ENCODE data around the gene AGK.

DNA sequence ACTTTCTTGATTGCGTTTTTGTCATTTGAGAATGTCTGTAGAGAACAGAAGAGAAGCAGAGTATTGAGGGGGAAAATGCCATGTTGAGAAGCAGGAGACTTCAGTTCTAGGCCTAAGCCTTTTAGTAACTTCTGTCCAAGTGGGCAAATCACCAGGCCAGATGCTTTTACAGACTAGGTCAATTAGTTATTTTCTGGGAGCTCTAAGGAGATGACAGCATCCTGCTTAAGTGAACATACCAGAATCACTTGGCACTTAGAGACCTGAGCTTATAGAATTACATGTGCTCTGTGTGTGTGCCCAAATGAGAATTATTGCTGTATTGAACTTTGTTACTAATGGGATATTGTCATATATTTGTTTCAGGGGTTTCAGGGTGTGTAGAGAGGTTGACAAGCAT, 24.0 kb downstream of the AGK start:
- TF ChIP-seq POLR2A (IDR thresholded peaks at IDR 0.05) (no peak), POLR2AphosphoS5 (IDR thresholded peaks at IDR 0.05) (no peak)
- TF ChIP-seq, protein P1, sequence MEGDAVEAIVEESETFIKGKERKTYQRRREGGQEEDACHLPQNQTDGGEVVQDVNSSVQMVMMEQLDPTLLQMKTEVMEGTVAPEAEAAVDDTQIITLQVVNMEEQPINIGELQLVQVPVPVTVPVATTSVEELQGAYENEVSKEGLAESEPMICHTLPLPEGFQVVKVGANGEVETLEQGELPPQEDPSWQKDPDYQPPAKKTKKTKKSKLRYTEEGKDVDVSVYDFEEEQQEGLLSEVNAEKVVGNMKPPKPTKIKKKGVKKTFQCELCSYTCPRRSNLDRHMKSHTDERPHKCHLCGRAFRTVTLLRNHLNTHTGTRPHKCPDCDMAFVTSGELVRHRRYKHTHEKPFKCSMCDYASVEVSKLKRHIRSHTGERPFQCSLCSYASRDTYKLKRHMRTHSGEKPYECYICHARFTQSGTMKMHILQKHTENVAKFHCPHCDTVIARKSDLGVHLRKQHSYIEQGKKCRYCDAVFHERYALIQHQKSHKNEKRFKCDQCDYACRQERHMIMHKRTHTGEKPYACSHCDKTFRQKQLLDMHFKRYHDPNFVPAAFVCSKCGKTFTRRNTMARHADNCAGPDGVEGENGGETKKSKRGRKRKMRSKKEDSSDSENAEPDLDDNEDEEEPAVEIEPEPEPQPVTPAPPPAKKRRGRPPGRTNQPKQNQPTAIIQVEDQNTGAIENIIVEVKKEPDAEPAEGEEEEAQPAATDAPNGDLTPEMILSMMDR (IDR thresholded peaks at IDR 0.05) = no peak

Data from breast epithelium (tissue), 3 donors.